Hepatocyte (in vitro differentiated cells): ENCODE results near the gene NFKB1.

Experiments
- EZH2 ChIP-seq: fragments of 200-600 bp; sonication (generic); IDR thresholded peaks from 2 replicates; pipeline ENCODE4 v1.6.1; 2016; ENCODE audit warnings: antibody characterized with exemption, mild to moderate bottlenecking, borderline replicate concordance
- EZH2phosphoT487 ChIP-seq: fragments of 200-600 bp; sonication (generic); IDR thresholded peaks from one replicate; pipeline ENCODE4 v1.6.1; 2018; ENCODE audit warnings: antibody characterized with exemption, mild to moderate bottlenecking, low read depth, moderate library complexity; ENCODE audit not compliant: unreplicated experiment, severe bottlenecking
- TF ChIP-seq, protein P1 (sequence below): fragments of 200-600 bp; sonication (generic); IDR thresholded peaks from 2 replicates; pipeline ENCODE4 v1.5.1; 2016; ENCODE audit warnings: antibody characterized with exemption, mild to moderate bottlenecking; ENCODE audit not compliant: poor library complexity

DNA sequence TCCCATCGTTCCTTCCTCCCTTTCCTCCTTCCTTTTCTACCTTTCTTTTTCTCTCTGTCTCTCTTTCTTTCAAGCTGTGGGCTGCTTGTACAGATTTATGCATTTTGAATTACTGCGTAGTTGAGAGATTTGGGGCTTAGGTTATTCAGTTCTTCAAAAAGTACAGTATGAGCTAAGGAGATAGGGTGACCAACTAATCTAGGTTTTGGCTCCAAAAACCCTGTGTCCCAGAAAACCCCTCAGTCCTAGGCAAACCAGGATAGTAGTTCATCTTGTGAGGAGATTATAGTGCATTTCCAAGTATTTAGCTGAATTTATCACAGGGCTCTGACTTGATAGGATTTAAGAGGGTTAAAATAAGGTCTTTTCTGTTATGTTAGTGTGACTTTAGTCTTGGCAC, 64.5 kb downstream of the NFKB1 start:
- TF ChIP-seq, protein P1, sequence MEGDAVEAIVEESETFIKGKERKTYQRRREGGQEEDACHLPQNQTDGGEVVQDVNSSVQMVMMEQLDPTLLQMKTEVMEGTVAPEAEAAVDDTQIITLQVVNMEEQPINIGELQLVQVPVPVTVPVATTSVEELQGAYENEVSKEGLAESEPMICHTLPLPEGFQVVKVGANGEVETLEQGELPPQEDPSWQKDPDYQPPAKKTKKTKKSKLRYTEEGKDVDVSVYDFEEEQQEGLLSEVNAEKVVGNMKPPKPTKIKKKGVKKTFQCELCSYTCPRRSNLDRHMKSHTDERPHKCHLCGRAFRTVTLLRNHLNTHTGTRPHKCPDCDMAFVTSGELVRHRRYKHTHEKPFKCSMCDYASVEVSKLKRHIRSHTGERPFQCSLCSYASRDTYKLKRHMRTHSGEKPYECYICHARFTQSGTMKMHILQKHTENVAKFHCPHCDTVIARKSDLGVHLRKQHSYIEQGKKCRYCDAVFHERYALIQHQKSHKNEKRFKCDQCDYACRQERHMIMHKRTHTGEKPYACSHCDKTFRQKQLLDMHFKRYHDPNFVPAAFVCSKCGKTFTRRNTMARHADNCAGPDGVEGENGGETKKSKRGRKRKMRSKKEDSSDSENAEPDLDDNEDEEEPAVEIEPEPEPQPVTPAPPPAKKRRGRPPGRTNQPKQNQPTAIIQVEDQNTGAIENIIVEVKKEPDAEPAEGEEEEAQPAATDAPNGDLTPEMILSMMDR = no peak
- TF ChIP-seq EZH2phosphoT487 (no peak), EZH2 (no peak)
